Kidney capillary endothelial cell (primary cell): ENCODE results near the gene ELMO1.

Experiments used
- DNase-seq: peaks from one replicate; pipeline ENCODE4 v3.0.0-alpha.2; 2018; ENCODE audit warnings: low spot score

The ELMO1 gene

GRCh38 chr7:36943591-36944435 lies 504.9 kb downstream of the ELMO1 start:
- DNase-seq = no peak

- no peak for DNase-seq
Measured at GRCh38 chr7:36942955-36943354, 505.7 kb downstream of the ELMO1 start.

GRCh38 chr7:36942541-36942940 lies 506.1 kb downstream of the ELMO1 start:
- DNase-seq = no peak

GRCh38 chr7:36942025-36942424 lies 506.6 kb downstream of the ELMO1 start:
- DNase-seq = no peak

DNA sequence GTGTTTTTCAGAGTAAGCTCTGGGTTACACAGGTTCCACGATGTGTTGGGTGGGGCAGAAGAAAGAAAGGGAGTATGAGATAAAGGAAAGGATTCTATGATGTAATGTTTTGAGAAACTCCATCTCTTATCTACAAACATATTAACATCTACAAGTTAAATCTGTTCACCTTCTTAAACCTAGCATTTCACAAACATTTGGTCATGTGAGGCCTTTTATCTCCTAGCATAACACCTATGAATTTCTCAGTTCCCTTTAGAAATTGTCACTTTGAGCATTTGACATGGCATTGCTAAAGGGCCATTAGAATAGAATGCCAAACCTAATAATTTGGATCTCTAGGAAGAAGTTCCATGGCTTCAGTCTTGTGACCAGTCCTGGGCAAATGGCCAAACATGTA lies 507.3 kb downstream of the ELMO1 start:
- no peak for DNase-seq

DNA sequence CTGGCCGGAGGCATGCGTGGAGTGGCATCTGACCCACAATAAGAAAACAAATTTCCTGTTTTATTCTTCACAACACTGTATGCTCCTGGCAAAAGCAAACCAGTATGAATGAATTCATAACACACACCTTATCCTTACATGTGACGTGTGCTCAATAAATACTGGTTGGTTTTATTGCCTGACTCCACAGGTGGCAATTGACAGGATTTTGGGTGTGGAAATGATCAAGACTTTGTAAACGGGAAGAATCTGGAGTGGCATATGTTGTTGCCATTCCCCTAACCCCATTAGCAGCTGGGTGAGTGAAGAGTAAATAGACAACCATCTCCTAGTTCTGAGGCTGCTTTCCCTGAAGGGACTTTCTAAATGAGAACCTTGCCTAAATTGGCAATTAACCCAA lies 508.8 kb downstream of the ELMO1 start:
- no peak for DNase-seq

DNA sequence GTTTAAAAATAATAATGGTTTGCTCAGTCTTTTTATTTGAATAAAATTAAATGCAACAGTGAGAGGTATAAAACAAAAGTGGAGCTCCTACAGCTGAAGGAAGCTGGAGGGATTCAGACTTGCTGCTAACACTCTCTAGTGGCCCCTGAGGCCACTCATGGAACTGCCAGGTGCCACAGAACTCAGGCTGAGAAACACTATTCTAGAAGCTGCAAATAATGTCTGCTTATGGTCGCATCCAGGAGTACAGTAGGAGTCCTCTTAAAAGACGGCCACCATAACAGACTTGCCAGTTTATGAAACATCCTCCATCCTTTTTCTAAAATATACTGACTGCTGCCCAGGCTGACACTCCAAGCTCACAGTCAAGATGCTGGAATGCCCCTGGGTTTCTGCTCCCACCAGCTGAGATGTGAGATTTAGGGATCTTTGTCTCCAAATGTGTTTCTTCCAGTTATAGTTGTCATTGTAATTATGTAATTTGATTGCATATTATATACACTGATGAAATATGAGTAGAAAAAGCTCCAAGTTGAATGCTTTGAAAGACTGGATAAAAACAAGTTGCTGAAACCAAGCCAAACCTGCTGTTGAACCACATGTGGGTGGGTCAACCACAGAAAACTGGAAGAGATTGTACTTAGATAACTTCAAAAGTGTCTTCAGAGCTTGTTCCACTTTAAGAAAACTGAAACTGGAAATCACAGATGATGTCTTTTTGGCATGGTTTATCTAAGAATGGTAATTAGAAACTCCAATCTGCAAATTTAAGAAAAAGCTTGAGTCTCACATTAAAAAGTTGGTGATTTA lies 510.7 kb downstream of the ELMO1 start:
- no peak for DNase-seq

GRCh38 chr7:36931892-36932291 lies 516.8 kb downstream of the ELMO1 start:
- no peak for DNase-seq

DNA sequence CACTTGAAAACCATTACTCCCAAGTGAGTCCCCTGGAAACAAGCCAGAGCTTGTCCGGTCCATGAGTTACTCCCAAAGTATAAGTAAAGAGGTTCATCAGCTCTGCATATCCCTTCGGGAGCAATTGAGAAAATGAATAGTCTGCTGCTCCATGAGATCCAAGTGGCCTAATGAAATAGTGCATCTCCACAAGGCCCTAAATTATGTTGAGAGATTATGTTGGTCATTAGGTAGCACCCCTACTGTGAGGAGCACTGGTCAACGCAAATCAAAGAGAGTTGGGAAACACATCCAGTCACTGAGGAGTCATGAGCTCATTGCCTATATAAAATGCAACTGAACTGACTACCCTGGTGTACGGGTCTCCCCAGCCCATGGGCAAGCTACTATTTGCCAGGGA lies 518.9 kb downstream of the ELMO1 start:
- DNase-seq = no peak

- no peak for DNase-seq
Measured at GRCh38 chr7:36928718-36929117, 519.9 kb downstream of the ELMO1 start.

- no peak for DNase-seq
Measured at GRCh38 chr7:36928311-36928710, 520.4 kb downstream of the ELMO1 start.

- no peak for DNase-seq
Measured at GRCh38 chr7:36925691-36926090, 523.0 kb downstream of the ELMO1 start.

DNA sequence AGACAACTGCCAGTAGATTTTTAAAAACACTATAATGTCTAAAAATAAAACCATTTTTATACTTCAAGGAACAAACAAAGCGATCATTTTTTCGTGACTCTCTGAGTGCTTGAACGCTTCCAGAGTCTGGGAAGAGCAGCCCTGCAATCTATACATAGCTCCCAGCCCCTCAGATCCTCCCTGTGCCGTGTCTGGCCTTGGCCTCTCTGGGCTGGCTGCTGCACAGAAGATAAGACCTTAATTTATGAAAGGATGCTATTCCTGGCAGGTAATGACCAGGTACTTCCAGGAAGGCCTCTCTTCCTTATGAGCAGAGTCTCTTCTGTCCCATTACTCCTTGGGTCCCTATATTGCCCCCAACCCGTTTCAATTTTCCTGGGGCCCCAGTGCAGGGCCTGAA lies 523.5 kb downstream of the ELMO1 start:
- DNase-seq = no peak

DNA sequence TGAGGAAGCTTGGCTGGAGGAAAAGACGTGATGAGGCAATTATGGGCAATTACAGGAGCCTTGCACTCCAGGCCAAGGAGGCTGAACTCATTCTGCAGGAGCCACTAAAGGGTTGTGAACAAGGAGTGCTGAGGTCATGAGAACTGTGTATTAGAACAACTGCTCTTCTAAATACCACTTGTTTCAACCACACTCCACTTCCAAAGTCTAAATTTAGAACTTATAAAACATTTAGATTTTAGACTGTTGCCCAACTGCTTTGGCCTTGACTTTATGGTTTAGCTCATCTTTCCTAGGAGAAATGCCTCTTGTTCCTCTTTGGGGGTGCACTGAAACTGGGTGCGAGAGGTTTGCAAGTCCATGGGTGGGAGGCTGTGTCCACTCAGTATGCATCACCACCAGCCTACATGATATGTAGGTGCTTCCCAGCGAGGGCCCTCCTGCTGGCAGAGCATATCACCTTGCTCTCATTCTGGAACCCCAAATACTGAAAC lies 524.7 kb downstream of the ELMO1 start:
- no peak for DNase-seq

GRCh38 chr7:36923185-36923584 lies 525.5 kb downstream of the ELMO1 start:
- no peak for DNase-seq

GRCh38 chr7:36920433-36920832 lies 528.2 kb downstream of the ELMO1 start:
- DNase-seq = no peak

- DNase-seq = no peak
Measured at GRCh38 chr7:36919738-36920137, 528.9 kb downstream of the ELMO1 start.

DNA sequence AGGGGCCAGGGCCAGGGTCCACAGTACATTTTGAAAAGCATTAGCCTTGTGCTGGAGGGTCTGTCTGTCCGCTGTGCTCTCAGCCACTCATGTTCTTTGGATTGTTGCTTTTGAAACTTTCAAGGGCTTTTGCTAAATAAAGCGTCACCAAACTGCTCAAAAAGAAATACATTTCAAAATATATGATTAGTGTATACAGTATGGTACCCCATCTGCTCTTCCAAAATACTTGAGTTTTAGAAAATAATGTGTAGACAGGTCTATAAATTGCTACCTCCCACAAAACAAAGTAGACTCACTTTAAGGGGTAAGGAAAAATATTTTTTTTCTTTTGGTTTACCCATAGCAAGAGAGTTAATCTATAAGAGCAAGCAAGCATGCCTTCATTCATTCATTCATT lies 530.1 kb downstream of the ELMO1 start:
- DNase-seq = no peak

GRCh38 chr7:36916619-36917018 lies 532.0 kb downstream of the ELMO1 start:
- no peak for DNase-seq

GRCh38 chr7:36916116-36916515 lies 532.5 kb downstream of the ELMO1 start:
- no peak for DNase-seq

DNA sequence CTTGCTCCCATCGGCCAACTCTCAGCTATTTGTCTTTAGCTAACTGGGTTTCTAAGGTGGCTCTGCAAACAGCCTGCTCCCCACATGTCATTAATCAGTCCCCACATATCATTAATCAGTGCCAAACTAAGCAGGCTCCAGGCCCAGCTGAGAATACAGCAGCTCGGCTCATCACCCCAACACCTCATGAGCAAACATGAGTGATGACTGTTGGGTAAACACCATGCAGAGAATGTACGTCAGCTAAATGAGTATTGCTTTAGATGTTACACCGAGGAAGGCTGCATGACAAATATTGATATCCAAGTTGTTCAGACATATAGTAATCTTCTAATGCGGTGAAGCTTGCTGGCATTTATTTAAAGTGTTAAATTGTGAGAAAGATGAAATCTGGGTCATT lies 536.9 kb downstream of the ELMO1 start:
- no peak for DNase-seq

DNA sequence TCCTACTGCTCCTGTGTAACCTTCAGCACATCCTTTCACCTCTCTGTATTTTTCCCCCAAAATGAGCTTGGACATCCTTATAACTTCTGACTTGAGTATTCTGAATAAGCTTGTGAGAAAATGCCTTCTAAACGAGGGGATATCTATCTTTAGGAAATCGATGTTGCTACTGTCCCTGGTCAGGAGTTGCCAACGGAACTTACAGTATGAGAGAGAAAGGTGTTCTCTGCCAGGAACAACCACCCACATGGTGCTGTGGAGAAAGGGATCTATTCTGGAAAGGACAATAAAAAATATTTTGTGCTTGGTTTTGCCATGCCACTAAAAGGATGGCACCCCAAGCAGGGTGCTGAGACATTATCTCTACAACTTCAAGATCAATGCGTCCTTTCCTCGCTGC lies 537.8 kb downstream of the ELMO1 start:
- DNase-seq = no peak

GRCh38 chr7:36910401-36910800 lies 538.3 kb downstream of the ELMO1 start:
- DNase-seq = no peak
